ENCODE results near the gene HJURP. TPM values are rescaled to one million over a fixed set of nuclear protein-coding genes. Genes with fewer than 3 reads are reported as not detected.

Gene HJURP
- total and polyA plus RNA-seq, 7 donors: 0.28 to 9.0 (median 1.5) TPM

DNA sequence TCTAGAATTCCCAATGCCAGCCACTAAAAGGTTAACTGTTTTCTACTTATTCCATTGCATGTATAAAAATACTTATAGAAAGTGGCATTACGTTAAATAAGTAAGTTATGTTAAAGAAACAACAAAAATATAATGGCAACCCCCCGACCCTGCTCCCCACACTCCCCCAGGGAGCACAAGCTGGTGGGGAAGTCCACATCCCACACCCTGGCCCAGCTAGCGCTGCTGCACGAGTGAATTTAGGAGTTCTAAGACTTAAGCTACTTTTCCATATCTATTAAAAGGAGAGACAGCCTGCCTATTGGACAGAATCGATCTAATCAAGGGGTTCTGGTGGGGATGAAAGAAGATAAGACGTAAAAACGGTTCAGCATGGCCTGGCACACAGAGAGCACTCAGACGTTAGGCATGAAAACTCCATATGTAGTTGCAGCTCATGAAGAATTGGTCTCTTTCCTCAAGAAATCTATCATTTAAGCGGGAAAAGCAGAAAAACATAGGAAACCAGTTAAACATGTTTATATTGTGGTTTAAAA lies 16.6 kb downstream of the HJURP start:
- intact Hi-C loops (cut with DNase I): no loop called here
- no peak for TF ChIP-seq POLR2A (IDR thresholded peaks at IDR 0.05)
- no peak for TF ChIP-seq POLR2AphosphoS5 (IDR thresholded peaks at IDR 0.05)
- TF ChIP-seq EP300 (IDR thresholded peaks at IDR 0.05): no peak
- TF ChIP-seq, protein P1, sequence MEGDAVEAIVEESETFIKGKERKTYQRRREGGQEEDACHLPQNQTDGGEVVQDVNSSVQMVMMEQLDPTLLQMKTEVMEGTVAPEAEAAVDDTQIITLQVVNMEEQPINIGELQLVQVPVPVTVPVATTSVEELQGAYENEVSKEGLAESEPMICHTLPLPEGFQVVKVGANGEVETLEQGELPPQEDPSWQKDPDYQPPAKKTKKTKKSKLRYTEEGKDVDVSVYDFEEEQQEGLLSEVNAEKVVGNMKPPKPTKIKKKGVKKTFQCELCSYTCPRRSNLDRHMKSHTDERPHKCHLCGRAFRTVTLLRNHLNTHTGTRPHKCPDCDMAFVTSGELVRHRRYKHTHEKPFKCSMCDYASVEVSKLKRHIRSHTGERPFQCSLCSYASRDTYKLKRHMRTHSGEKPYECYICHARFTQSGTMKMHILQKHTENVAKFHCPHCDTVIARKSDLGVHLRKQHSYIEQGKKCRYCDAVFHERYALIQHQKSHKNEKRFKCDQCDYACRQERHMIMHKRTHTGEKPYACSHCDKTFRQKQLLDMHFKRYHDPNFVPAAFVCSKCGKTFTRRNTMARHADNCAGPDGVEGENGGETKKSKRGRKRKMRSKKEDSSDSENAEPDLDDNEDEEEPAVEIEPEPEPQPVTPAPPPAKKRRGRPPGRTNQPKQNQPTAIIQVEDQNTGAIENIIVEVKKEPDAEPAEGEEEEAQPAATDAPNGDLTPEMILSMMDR (IDR thresholded peaks at IDR 0.05): no peak
- Histone ChIP-seq H3K4me3 (no peak overlapping the region), H3K9me3 (no peaks in the 10 kb centered on the region), H3K4me1 (no peaks in the 10 kb centered on the region), H3K36me3 (no peaks in the 10 kb centered on the region), H3K27me3 (no peaks in the 10 kb centered on the region), H3K27ac (no peak overlapping the region)
- WGBS, 2 donors: 87 to 91% methylated on average over 9 of the region's 9 CpGs
- no peak for DNase-seq

DNA sequence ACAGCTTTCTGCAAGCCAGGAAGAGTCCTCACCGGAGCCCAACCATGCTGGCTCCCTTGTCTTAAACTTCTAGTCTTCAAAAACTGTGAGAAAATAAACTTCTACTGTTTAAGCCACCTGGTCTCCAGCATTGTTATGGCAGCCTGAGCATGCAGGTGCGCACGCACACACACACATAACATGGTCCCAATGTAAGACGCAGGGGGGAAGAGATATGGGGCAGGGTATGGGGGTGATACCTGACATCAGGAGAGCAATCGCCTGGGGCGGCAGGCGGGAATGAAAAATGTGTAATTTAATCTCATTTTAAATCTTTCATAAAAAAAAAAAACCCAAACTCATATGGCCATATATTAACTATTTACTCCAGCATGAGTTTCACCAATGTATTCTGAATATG lies 18.0 kb downstream of the HJURP start:
- no peak for TF ChIP-seq POLR2A (IDR thresholded peaks at IDR 0.05)
- TF ChIP-seq EP300 (IDR thresholded peaks at IDR 0.05): no peak
- TF ChIP-seq, protein P1 (IDR thresholded peaks at IDR 0.05): no peak
- TF ChIP-seq POLR2AphosphoS5 (IDR thresholded peaks at IDR 0.05): no peak
- Histone ChIP-seq H3K9me3 (no peaks in the 10 kb centered on the region), H3K27ac (no peak overlapping the region), H3K4me1 (no peaks in the 10 kb centered on the region), H3K4me3 (no peak overlapping the region), H3K36me3 (no peaks in the 10 kb centered on the region), H3K27me3 (no peaks in the 10 kb centered on the region)
- intact Hi-C loops (cut with DNase I): no loop called here
- WGBS, 2 donors: 98 to 99% methylated on average over 7 of the region's 7 CpGs
- DNase-seq: no peak

DNA sequence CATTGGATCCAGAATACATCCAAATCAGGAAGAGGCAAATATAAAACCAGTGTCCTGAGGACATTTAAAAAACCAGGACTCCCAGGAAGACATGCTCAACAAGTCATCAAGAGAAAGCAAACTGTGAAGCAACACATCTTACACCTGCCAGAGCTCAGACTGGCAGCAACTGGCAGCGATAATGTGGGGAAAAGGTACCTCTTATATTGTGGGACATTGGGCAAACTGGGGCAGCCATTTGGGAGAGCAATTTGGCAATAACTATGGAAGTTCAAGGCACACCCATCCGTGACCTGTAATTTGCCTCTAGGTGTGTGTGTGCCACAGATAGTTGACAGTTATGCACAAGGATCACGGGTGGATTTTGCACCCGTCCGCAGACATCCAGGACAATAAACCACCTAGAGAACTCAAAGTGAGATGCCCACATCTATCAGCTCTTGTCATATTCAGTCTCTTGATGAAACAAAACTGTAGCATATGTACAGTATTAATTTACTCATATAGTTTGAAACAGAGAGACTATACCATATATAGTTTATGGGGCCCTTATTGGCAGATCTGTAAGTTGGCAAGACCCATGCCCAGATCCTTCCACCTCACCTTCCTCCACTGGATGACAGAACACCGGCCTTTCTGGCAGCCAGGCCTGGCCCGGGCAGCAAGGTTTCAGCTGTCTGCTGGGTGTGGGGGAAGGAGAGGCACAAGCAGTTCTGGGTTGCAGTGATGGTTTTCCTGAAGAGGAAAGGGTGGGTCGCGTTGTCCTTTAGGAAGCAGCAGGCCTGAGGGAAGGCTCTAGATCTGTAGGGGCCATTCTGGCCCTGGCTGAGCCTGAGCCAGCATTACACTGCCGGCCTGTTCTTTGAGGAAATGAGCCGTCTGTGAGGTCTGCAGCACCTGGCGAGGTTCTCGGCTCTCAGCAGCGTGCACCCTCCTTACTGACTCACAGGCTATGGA lies 18.8 kb downstream of the HJURP start:
- intact Hi-C loops (cut with DNase I): no loop called here
- Histone ChIP-seq H3K36me3 (no peaks in the 10 kb centered on the region), H3K9me3 (no peaks in the 10 kb centered on the region), H3K27me3 (no peaks in the 10 kb centered on the region), H3K4me1 (no peaks in the 10 kb centered on the region), H3K4me3 (no peak overlapping the region), H3K27ac (no peak overlapping the region)
- 73 to 91% methylated on average over 14 of the region's 14 CpGs for WGBS, 2 donors
- no peak for DNase-seq
- TF ChIP-seq POLR2A (IDR thresholded peaks at IDR 0.05) (no peak), EP300 (IDR thresholded peaks at IDR 0.05) (no peak), POLR2AphosphoS5 (IDR thresholded peaks at IDR 0.05) (no peak)
- TF ChIP-seq, protein P1 (IDR thresholded peaks at IDR 0.05): no peak

DNA sequence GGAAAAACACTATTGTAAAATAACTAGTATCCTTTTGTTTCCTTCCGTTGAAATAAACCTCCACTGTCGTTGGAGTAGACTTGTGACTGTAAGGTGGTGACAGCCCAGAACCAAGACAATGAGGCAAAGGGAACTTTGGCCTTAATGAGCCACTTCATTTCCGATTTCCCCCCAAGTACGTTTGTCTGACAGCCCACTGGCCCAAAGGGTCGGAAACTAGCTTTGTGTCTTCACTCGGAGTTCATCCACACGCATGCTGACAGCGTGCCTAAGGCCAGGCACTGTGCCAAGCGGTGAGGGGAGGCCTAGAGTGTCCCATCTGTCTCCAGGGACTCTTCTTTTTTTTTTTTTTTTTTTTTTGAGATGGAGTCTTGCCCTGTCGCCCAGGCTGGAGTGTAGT lies 21.0 kb downstream of the HJURP start:
- peak; percentile 60 for DNase-seq
- WGBS, 2 donors: 83 to 85% methylated on average over 10 of the region's 10 CpGs
- intact Hi-C loops (cut with DNase I): no loop called here
- Histone ChIP-seq H3K27me3 (no peaks in the 10 kb centered on the region), H3K4me1 (no peaks in the 10 kb centered on the region), H3K9me3 (no peaks in the 10 kb centered on the region), H3K4me3 (no peak overlapping the region), H3K27ac (no peak overlapping the region), H3K36me3 (no peaks in the 10 kb centered on the region)
- no peak for TF ChIP-seq POLR2A (IDR thresholded peaks at IDR 0.05)

DNA sequence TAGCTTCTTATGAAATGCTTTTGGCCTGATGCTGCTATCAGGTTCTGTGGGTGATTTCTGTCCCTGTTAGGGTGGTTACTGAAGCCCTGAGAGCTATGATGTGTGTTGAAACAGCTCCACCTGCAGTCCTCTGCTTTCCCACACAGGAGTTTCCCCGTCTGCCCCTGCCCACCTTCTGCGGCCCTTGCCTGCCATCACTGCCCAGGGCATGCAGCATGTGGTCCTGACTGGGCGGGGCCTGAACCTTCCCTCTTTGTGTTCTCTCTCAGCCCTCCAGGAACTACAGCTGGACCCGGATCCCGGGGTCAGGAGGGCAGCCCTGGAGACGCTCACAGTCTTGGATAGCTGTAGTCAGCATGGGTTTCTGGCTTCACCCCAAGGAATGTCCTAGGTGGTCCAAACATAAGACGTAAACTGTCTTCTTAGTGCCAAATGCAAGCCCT lies 21.4 kb downstream of the HJURP start:
- H3K36me3 ChIP-seq: no peaks in the 10 kb centered on the region
- 37 to 59% methylated on average over 7 of the region's 7 CpGs for WGBS, 2 donors
- intact Hi-C loops (cut with DNase I): no loop called here
- H3K27ac ChIP-seq: no peak overlapping the region
- TF ChIP-seq, protein P1 (IDR thresholded peaks at IDR 0.05): no peak
- TF ChIP-seq POLR2AphosphoS5 (IDR thresholded peaks at IDR 0.05) (no peak), EP300 (IDR thresholded peaks at IDR 0.05) (no peak)
- peak; percentile 61 for DNase-seq
- no peaks in the 10 kb centered on the region for H3K4me1 ChIP-seq
- H3K4me3 ChIP-seq: no peak overlapping the region
- H3K27me3 ChIP-seq: no peaks in the 10 kb centered on the region
- no peaks in the 10 kb centered on the region for H3K9me3 ChIP-seq

Data from sigmoid colon (tissue), 7 donors.